ENCODE data around the gene TBCK.

DNA sequence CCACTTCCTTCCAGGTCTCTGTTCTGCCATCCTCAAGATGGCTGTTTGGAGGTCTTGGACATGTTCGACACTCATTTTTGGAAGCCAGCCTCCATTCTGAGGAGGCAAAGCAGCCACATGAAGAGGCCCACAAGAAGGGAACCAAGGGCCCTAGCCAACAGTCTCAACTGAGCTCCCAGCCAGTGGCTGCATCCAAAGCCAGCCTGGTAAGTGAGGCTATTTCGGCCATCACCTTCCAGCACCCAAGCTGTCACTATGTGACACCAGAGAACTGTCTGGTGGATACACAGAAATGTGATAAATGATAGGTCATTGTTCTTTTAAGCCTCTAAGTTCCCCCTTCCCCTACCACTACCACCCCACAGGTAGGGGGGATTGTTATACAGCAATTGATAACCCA is 293.6 kb downstream of the TBCK start:
- TF ChIP-seq, protein P1, sequence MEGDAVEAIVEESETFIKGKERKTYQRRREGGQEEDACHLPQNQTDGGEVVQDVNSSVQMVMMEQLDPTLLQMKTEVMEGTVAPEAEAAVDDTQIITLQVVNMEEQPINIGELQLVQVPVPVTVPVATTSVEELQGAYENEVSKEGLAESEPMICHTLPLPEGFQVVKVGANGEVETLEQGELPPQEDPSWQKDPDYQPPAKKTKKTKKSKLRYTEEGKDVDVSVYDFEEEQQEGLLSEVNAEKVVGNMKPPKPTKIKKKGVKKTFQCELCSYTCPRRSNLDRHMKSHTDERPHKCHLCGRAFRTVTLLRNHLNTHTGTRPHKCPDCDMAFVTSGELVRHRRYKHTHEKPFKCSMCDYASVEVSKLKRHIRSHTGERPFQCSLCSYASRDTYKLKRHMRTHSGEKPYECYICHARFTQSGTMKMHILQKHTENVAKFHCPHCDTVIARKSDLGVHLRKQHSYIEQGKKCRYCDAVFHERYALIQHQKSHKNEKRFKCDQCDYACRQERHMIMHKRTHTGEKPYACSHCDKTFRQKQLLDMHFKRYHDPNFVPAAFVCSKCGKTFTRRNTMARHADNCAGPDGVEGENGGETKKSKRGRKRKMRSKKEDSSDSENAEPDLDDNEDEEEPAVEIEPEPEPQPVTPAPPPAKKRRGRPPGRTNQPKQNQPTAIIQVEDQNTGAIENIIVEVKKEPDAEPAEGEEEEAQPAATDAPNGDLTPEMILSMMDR (conservative IDR thresholded peaks at IDR 0.05; ENCODE audit: low read depth, low read length) = no peak
- TF ChIP-seq EZH2phosphoT487 (IDR thresholded peaks at IDR 0.05; ENCODE audit: borderline replicate concordance, low read length) (no peak), EZH2 (IDR thresholded peaks at IDR 0.05; ENCODE audit: low read length, unreplicated experiment) (no peak)

Data from PC-3 (cell line).